Effector memory CD4-positive, alpha-beta T cell (primary cell): ENCODE measurements around the gene PCMTD2.
"Not testable (repeated sequence)": the region's sequence is repeated elsewhere in the genome, so short reads cannot be mapped to it uniquely, and the experiment has no call there.

ENCODE experiments used
- DNase-seq, 3 donors: peaks; one replicate each; pipeline ENCODE4 v3.0.0-alpha.2; 2020
- H3K27ac ChIP-seq: 2 replicates; pipeline ENCODE4 v1.7.0; 2013; ENCODE audit warnings: mild to moderate bottlenecking, low read length, moderate library complexity; ENCODE audit not compliant: insufficient read depth, poor library complexity, severe bottlenecking
- H3K27me3 ChIP-seq: replicated peaks from 2 replicates; pipeline ENCODE4 v1.7.0; 2013; ENCODE audit warnings: mild to moderate bottlenecking, low read length; ENCODE audit not compliant: insufficient read depth, control insufficient read depth, poor library complexity, severe bottlenecking
- H3K36me3 ChIP-seq: 2 replicates; pipeline ENCODE4 v1.7.0; 2013; ENCODE audit warnings: mild to moderate bottlenecking, low read length, moderate library complexity; ENCODE audit not compliant: control insufficient read depth, insufficient read depth
- H3K4me1 ChIP-seq: 2 replicates; pipeline ENCODE4 v1.7.0; 2013; ENCODE audit warnings: low read length, mild to moderate bottlenecking; ENCODE audit not compliant: control insufficient read depth, insufficient read depth, poor library complexity, severe bottlenecking
- H3K4me3 ChIP-seq: 2 replicates; pipeline ENCODE4 v1.7.0; 2013; ENCODE audit warnings: low read length, low read depth, mild to moderate bottlenecking; ENCODE audit not compliant: insufficient read depth, poor library complexity, severe bottlenecking
- H3K9me3 ChIP-seq: 2 replicates; pipeline ENCODE4 v1.7.0; 2013; ENCODE audit warnings: mild to moderate bottlenecking, low read length, moderate library complexity; ENCODE audit not compliant: control insufficient read depth

PCMTD2 gene

DNA sequence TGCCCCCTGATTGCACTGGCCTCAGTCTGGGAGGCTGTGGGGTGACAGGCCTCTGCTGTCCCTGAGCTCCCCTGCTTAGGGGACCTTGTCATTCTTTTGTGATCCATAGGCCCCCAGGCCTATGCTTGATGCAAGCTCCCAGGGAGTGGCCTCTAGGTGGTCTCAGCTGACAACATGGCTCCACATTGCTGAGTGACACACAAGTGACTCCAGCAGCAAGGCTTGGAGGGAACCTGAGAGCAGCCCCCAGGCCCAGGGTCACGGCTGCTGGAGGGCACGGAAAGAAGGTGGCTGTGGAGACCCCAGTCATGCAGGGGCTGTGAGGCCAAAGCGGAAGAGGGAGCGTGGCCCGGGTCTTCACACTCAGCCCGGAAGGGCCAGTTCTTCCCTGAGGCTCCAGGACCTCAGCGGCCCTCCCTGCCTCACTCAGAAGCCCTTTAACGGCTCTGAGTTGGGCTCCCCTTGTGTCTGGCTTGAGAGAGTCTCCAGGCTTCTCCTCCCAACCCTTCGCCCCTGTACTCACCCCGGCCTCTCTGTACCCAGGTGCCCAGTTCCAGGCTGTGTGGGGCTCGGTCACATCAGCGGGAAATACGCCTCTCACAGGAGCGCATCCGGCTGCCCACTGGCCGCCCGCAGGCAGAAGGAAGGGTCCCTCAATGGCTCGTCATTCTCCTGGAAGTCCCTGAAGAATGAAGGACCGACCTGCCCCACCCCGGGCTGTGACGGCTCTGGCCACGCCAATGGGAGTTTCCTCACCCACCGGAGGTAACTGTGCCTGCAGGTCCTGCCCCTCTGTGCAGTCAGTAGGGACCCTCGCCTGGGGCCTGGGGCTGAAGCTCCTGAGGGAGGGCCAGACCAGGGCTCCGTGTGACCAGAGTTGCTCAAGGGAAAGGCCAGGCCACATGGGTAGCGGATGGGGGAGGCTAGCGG, 23.7 kb upstream of the PCMTD2 start:
- Histone ChIP-seq H3K36me3 (no peaks in the 10 kb centered on the region), H3K27ac (no peak overlapping the region)

DNA sequence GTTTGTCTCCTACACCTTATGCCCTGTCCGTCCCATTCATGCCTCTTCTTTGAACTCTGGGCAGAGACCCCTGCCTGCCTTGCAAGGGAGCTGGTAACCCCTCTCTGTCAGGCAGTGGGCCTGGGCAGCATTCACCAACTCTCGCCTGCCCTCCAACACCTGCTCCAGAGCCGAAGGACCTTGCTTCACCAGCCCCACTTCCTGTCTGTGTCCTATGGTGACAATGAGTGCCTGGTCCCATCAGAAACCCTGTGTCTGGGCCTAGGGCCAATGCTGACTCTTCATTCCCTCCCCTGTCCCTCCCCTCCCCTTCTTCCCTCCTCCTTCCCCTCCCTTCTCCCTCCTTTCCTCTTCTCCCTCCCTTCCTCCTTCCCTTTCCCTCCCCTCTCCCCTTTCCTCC, 22.8 kb upstream of the PCMTD2 start:
- no peak for DNase-seq
- Histone ChIP-seq H3K27ac (no peak overlapping the region), H3K36me3 (no peaks in the 10 kb centered on the region), H3K27me3 (no peaks in the 10 kb centered on the region), H3K4me3 (no peak overlapping the region), H3K9me3 (no peaks in the 10 kb centered on the region), H3K4me1 (peaks cover 5% of the 10 kb centered on the region)

More for the DNA sequence above, 23.7 kb upstream of the PCMTD2 start:
- no peak overlapping the region for H3K4me3 ChIP-seq
- H3K4me1 ChIP-seq, result peaks cover 9% of the 10 kb centered on the region
- H3K9me3 ChIP-seq, result no peaks in the 10 kb centered on the region
- DNase-seq, result no peak
- no peaks in the 10 kb centered on the region for H3K27me3 ChIP-seq

DNA sequence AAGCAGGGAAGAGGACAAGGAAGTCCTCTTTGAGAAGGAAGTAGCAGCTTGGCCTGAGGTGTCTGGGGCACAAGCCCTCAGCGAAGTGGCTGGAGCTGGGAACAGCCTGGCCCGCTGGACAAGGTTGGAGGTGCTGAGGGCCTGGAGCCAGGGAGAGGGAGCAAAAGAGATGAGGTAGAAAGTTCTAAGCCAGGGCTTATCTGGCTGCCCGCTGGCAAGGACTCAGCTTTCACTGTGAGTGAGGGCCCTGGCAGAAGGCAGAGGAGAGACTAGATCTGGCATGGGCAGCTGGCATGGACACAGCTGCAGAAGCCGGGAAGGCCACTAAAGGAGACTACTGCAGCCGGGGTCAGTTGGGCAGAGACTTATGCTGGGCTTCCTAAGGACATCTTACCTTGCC, 21.8 kb upstream of the PCMTD2 start:
- Histone ChIP-seq H3K9me3 (no peaks in the 10 kb centered on the region), H3K4me1 (peaks cover 2% of the 10 kb centered on the region), H3K27ac (no peak overlapping the region), H3K4me3 (no peak overlapping the region), H3K36me3 (no peaks in the 10 kb centered on the region), H3K27me3 (no peaks in the 10 kb centered on the region)
- DNase-seq, result no peak

DNA sequence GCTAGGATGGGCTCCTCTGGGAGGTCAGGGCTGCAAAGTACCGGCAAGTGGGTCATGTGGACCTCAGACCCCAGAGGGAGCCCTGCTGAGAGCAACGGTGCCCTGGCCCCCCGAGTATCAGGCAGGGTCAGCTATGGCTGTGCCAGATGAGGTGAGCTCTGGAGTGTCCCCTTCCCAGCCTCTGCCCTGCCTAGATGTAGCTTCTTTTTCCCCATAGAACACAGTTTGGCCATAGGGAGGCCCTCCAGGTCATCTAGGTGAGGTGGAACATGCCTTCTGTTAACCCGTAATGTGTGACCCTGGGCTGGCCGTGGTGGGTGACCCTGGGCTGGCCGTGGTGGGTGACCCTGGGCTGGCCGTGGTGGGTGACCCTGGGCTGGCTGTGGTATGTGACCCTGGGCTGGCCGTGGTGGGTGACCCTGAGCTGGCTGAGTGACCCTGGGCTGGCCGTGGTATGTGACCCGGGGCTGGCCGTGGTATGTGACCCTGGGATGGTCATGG, 21.2 kb upstream of the PCMTD2 start:
- Histone ChIP-seq H3K27me3 (no peaks in the 10 kb centered on the region), H3K9me3 (no peaks in the 10 kb centered on the region), H3K4me3 (no peak overlapping the region), H3K27ac (no peak overlapping the region), H3K4me1 (peaks cover 2% of the 10 kb centered on the region), H3K36me3 (no peaks in the 10 kb centered on the region)
- no peak for DNase-seq

DNA sequence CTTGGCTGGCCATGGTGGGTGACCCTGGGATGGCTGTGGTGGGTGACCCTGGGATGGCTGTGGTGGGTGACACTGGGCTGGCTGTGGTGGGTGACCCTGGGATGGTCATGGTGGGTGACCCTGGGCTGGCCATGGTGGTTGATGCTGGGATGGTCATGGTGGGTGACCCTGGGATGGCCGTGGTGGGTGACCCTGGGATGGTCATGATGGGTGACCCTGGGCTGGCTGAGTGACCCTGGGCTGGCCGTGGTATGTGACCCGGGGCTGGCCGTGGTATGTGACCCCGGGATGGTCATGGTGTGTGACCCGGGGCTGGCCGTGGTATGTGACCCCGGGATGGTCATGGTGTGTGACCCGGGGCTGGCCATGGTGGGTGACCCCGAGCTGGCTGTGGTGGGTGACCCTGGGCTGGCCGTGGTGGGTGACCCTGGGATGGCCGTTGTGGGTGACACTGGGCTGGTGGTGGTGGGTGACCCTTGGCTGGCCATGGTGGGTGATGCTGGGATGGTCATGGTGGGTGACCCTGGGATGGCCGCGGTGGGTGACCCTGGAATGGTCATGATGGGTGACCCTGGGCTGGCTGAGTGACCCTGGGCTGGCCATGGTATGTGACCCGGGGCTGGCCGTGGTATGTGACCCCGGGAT, 20.5 kb upstream of the PCMTD2 start:
- not testable (repeated sequence) for H3K27ac ChIP-seq, H3K4me3 ChIP-seq, H3K27me3 ChIP-seq, H3K36me3 ChIP-seq, DNase-seq, H3K9me3 ChIP-seq, H3K4me1 ChIP-seq

DNA sequence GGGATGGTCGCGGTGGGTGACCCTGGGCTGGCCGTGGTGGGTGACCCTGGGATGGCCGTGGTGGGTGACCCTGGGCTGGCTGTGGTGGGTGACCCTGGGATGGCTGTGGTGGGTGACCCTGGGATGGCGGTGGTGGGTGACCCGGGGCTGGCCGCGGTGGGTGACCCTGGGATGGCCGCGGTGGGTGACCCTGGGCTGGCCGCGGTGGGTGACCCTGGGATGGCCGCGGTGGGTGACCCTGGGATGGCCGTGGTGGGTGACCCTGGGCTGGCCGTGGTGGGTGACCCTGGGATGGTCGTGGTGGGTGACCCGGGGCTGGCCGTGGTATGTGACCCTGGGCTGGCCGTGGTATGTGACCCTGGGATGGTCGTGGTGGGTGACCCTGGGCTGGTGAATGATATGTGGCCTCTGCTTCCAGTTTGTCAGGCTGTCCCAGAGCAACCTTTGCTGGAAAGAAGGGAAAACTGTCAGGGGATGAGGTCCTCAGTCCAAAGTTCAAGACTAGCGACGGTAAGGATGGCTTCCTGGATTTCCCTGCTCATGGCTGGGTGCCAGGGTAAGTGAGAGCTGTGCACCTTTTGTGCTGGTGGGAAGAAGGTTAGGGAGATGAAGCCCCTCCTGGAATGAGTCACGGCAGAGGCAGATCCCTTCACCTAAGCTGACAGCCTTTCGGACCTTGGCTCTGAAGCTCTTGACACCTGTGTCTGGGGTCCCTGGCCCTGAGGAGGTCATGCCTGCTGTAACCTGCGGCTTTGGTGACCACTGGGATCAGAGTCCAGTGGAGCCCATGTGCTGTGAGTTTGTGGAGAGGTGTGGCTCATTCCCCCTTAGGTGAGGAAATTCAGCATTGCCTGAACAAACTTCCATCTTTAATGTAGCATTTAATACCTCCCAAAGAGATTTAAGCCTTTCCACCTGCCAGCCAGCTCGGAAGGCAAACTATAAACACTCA, 19.1 kb upstream of the PCMTD2 start:
- Histone ChIP-seq H3K9me3 (no peaks in the 10 kb centered on the region), H3K27me3 (no peaks in the 10 kb centered on the region), H3K36me3 (no peaks in the 10 kb centered on the region), H3K27ac (no peak overlapping the region), H3K4me1 (peaks cover 2% of the 10 kb centered on the region), H3K4me3 (no peak overlapping the region)
- DNase-seq, result no peak

DNA sequence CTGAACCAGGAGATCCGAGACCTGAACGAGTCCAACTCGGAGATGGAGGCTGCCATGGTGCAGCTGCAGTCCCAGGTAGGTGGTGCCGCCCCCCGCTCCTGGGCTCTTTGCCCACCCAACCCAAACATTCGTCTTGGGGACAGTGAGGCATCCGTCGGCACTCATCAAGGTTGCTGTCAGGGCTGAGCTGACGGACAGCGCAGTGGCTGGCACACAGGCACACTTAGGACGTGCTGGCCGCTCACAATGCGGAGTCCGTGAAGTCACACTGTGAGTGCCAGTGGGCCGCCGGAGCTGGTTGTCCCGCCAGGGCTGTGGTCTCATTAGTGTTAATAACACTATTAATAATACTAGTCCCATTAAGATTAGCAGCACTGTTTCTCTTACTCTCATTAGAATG, 18.2 kb upstream of the PCMTD2 start:
- H3K4me3 ChIP-seq, result no peak overlapping the region
- peaks cover 2% of the 10 kb centered on the region for H3K4me1 ChIP-seq
- DNase-seq, result no peak
- H3K27ac ChIP-seq, result no peak overlapping the region
- no peaks in the 10 kb centered on the region for H3K27me3 ChIP-seq
- no peaks in the 10 kb centered on the region for H3K9me3 ChIP-seq
- H3K36me3 ChIP-seq, result no peaks in the 10 kb centered on the region

DNA sequence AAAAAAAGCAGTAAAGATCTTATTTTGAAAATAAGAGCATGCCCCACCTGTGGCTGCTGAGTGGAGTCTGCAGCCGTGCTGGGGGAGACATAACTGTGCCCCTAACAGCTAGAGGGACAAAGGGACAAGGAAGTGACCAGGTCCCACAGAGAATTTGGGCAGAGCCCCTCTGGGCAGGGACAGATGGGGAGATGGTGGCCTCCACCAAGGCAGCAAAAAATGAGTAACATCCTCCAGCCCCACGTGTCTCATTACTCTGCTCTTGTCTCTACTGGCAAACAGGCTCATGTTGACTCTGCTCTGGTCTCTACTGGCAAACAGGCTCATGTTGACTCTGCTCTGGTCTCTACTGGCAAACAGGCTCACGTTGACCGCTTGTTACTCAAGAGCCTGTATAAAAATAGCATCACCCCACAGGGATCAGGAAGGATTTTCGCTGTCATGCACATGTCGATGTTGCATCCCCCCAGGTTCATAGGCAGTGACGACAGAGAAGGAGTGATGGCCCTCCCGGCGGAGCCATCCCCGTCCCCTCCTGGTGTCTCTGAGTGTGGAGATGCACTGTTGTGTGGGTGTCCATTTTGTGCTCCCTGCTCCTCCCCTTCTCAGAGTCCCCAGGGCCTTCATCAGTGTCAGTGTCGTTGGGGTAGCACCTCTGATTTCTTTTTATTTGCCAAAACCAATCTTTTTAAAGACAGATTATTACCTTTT, 17.3 kb upstream of the PCMTD2 start:
- no peaks in the 10 kb centered on the region for H3K27me3 ChIP-seq
- H3K9me3 ChIP-seq, result no peaks in the 10 kb centered on the region
- no peak overlapping the region for H3K27ac ChIP-seq
- no peak for DNase-seq
- peaks cover 2% of the 10 kb centered on the region for H3K4me1 ChIP-seq
- no peak overlapping the region for H3K4me3 ChIP-seq
- H3K36me3 ChIP-seq, result no peaks in the 10 kb centered on the region

DNA sequence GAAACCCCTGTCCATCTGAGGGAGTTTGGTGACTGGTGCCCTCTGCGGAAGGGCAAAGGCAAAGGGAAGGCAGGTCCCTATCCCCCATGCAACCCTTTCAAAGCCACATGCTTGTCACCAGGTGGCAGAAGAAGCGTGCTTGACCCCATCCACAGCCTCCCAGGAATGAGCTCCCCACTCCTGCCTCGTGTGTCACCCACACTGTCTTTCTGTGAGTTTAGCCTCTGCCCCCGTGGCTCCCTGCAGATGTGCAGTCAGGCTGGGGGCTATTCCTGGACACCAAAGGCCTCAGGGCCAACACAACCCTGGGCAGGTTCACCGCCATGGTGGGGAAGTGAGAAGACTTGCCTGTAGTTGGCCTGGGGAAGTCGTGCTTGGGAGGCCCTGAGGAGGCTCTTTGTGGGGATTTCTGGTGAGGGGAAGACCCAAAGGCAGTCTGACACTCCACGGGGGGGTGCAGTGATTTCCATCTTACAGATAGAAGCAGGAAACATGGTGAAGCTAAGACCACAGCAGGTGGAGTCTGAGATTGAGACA, 16.6 kb upstream of the PCMTD2 start:
- Histone ChIP-seq H3K27ac (no peak overlapping the region), H3K9me3 (no peaks in the 10 kb centered on the region), H3K36me3 (no peaks in the 10 kb centered on the region), H3K27me3 (no peaks in the 10 kb centered on the region), H3K4me1 (peaks cover 2% of the 10 kb centered on the region), H3K4me3 (no peak overlapping the region)
- no peak for DNase-seq
